ENCODE results near the gene TGFBR3L.

Gene TGFBR3L

GRCh38 chr19:7912144-7912696, 2.4 kb upstream of the TGFBR3L start:
- Histone ChIP-seq H3K4me3 (ENCODE audit: insufficient read length, low read depth) (no peak overlapping the region), H3K36me3 (ENCODE audit: insufficient read depth, insufficient read length, low read length) (peaks cover 37% of the 10 kb centered on the region), H3K9ac (ENCODE audit: insufficient read length, low read depth) (no peak overlapping the region), H3K27me3 (ENCODE audit: insufficient read depth, insufficient read length) (peaks cover 22% of the 10 kb centered on the region), H3K9me3 (ENCODE audit: insufficient read depth, low read length) (no peaks in the 10 kb centered on the region), H3K4me1 (ENCODE audit: insufficient read depth, insufficient read length) (peaks cover 12% of the 10 kb centered on the region)
- TF ChIP-seq ZNF274 (IDR thresholded peaks at IDR 0.05; ENCODE audit: low read depth, low read length), result no peak
- TF ChIP-seq SUZ12 (IDR thresholded peaks at IDR 0.05; ENCODE audit: extremely low read depth, insufficient read depth, insufficient read length), result no peak
- no peak for TF ChIP-seq YY1 (IDR thresholded peaks at IDR 0.05; ENCODE audit: insufficient read depth, insufficient read length)
- no peak for DNase-seq (ENCODE audit: low read depth, low spot score)

GRCh38 chr19:7912697-7913564, 1.7 kb upstream of the TGFBR3L start:
- no peak overlapping the region for H3K4me3 ChIP-seq (ENCODE audit: insufficient read length, low read depth)
- no peaks in the 10 kb centered on the region for H3K9me3 ChIP-seq (ENCODE audit: insufficient read depth, low read length)
- DNase-seq (ENCODE audit: low read depth, low spot score), result no peak
- H3K27me3 ChIP-seq (ENCODE audit: insufficient read depth, insufficient read length), result peaks cover 29% of the 10 kb centered on the region
- H3K9ac ChIP-seq (ENCODE audit: insufficient read length, low read depth), result no peak overlapping the region
- peaks cover 35% of the 10 kb centered on the region for H3K36me3 ChIP-seq (ENCODE audit: insufficient read depth, insufficient read length, low read length)
- peaks cover 9% of the 10 kb centered on the region for H3K4me1 ChIP-seq (ENCODE audit: insufficient read depth, insufficient read length)
- TF ChIP-seq YY1 (IDR thresholded peaks at IDR 0.05; ENCODE audit: insufficient read depth, insufficient read length), result no peak
- TF ChIP-seq ZNF274 (IDR thresholded peaks at IDR 0.05; ENCODE audit: low read depth, low read length), result no peak
- no peak for TF ChIP-seq SUZ12 (IDR thresholded peaks at IDR 0.05; ENCODE audit: extremely low read depth, insufficient read depth, insufficient read length)

- Histone ChIP-seq H3K9ac (ENCODE audit: insufficient read length, low read depth) (no peak overlapping the region), H3K27me3 (ENCODE audit: insufficient read depth, insufficient read length) (peaks cover 33% of the 10 kb centered on the region), H3K4me3 (ENCODE audit: insufficient read length, low read depth) (no peak overlapping the region), H3K4me1 (ENCODE audit: insufficient read depth, insufficient read length) (peaks cover 3% of the 10 kb centered on the region), H3K9me3 (ENCODE audit: insufficient read depth, low read length) (peaks cover 2% of the 10 kb centered on the region; the same call in 1 of the 2 replicates), H3K36me3 (ENCODE audit: insufficient read depth, insufficient read length, low read length) (peaks cover 35% of the 10 kb centered on the region)
- no peak for DNase-seq (ENCODE audit: low read depth, low spot score)
- TF ChIP-seq SUZ12 (IDR thresholded peaks at IDR 0.05; ENCODE audit: extremely low read depth, insufficient read depth, insufficient read length) (no peak), YY1 (IDR thresholded peaks at IDR 0.05; ENCODE audit: insufficient read depth, insufficient read length) (no peak), ZNF274 (IDR thresholded peaks at IDR 0.05; ENCODE audit: low read depth, low read length) (no peak)
Observed at GRCh38 chr19:7913652-7914051, 978 bp upstream of the TGFBR3L start.

- DNase-seq (ENCODE audit: low read depth, low spot score), result no peak
- peaks cover 4% of the 10 kb centered on the region; the same call in 1 of the 2 replicates for H3K9me3 ChIP-seq (ENCODE audit: insufficient read depth, low read length)
- peaks cover 36% of the 10 kb centered on the region for H3K27me3 ChIP-seq (ENCODE audit: insufficient read depth, insufficient read length)
- H3K36me3 ChIP-seq (ENCODE audit: insufficient read depth, insufficient read length, low read length), result peaks cover 35% of the 10 kb centered on the region
- no peak overlapping the region for H3K9ac ChIP-seq (ENCODE audit: insufficient read length, low read depth)
- H3K4me3 ChIP-seq (ENCODE audit: insufficient read length, low read depth), result no peak overlapping the region
- TF ChIP-seq SUZ12 (IDR thresholded peaks at IDR 0.05; ENCODE audit: extremely low read depth, insufficient read depth, insufficient read length) (no peak), YY1 (IDR thresholded peaks at IDR 0.05; ENCODE audit: insufficient read depth, insufficient read length) (no peak), ZNF274 (IDR thresholded peaks at IDR 0.05; ENCODE audit: low read depth, low read length) (no peak)
- peaks cover 7% of the 10 kb centered on the region for H3K4me1 ChIP-seq (ENCODE audit: insufficient read depth, insufficient read length)
Observed at GRCh38 chr19:7914099-7914498, 531 bp upstream of the TGFBR3L start.

GRCh38 chr19:7915250-7916102, 846 bp downstream of the TGFBR3L start:
- H3K36me3 ChIP-seq (ENCODE audit: insufficient read depth, insufficient read length, low read length), result peaks cover 24% of the 10 kb centered on the region
- peak overlapping the region; percentile 45 for H3K4me3 ChIP-seq (ENCODE audit: insufficient read length, low read depth)
- TF ChIP-seq ZNF274 (IDR thresholded peaks at IDR 0.05; ENCODE audit: low read depth, low read length) (no peak), SUZ12 (IDR thresholded peaks at IDR 0.05; ENCODE audit: extremely low read depth, insufficient read depth, insufficient read length) (no peak), YY1 (IDR thresholded peaks at IDR 0.05; ENCODE audit: insufficient read depth, insufficient read length) (no peak)
- peak overlapping the region; percentile 85 for H3K9ac ChIP-seq (ENCODE audit: insufficient read length, low read depth)
- peaks cover 4% of the 10 kb centered on the region; the same call in 1 of the 2 replicates for H3K9me3 ChIP-seq (ENCODE audit: insufficient read depth, low read length)
- DNase-seq (ENCODE audit: low read depth, low spot score), result no peak
- H3K4me1 ChIP-seq (ENCODE audit: insufficient read depth, insufficient read length), result peaks cover 7% of the 10 kb centered on the region
- H3K27me3 ChIP-seq (ENCODE audit: insufficient read depth, insufficient read length), result peaks cover 36% of the 10 kb centered on the region

GRCh38 chr19:7916103-7916954, 1.7 kb downstream of the TGFBR3L start:
- peak overlapping the region; percentile 45 for H3K4me3 ChIP-seq (ENCODE audit: insufficient read length, low read depth)
- no peak for DNase-seq (ENCODE audit: low read depth, low spot score)
- peak overlapping the region; percentile 85 for H3K9ac ChIP-seq (ENCODE audit: insufficient read length, low read depth)

More at GRCh38 chr19:7916103-7916954, 1.7 kb downstream of the TGFBR3L start:
- peaks cover 17% of the 10 kb centered on the region for H3K36me3 ChIP-seq (ENCODE audit: insufficient read depth, insufficient read length, low read length)
- H3K9me3 ChIP-seq (ENCODE audit: insufficient read depth, low read length), result peaks cover 4% of the 10 kb centered on the region; the same call in 1 of the 2 replicates
- peaks cover 36% of the 10 kb centered on the region for H3K27me3 ChIP-seq (ENCODE audit: insufficient read depth, insufficient read length)
- peaks cover 9% of the 10 kb centered on the region for H3K4me1 ChIP-seq (ENCODE audit: insufficient read depth, insufficient read length)
- TF ChIP-seq YY1 (IDR thresholded peaks at IDR 0.05; ENCODE audit: insufficient read depth, insufficient read length) (no peak), SUZ12 (IDR thresholded peaks at IDR 0.05; ENCODE audit: extremely low read depth, insufficient read depth, insufficient read length) (no peak), ZNF274 (IDR thresholded peaks at IDR 0.05; ENCODE audit: low read depth, low read length) (no peak)
